IMR-90 (cell line): ENCODE results near the gene COL11A2.

Source experiments
- BHLHE40 ChIP-seq: fragments of 150-350 bp; IDR thresholded peaks from 2 replicates; pipeline ENCODE4 v1.6.1; 2016; ENCODE audit warnings: mild to moderate bottlenecking, low read depth, low read length
- CEBPB ChIP-seq: IDR thresholded peaks from 2 replicates; pipeline ENCODE4 v1.6.1; 2012; ENCODE audit warnings: low read depth, low read length, improper control_type of control experiment
- CTCF ChIP-seq: conservative IDR thresholded peaks from 2 replicates; pipeline ENCODE4 v1.5.1; 2012; ENCODE audit warnings: mild to moderate bottlenecking, low read depth, low read length, improper control_type of control experiment
- FOS ChIP-seq: fragments of 150-350 bp; IDR thresholded peaks from 2 replicates; pipeline ENCODE4 v1.6.1; 2016; ENCODE audit warnings: low read depth, low read length
- MAZ ChIP-seq: IDR thresholded peaks from 2 replicates; pipeline ENCODE4 v1.6.1; 2012; ENCODE audit warnings: low read depth, mild to moderate bottlenecking, low read length, improper control_type of control experiment, moderate library complexity, borderline replicate concordance
- MXI1 ChIP-seq: IDR thresholded peaks from 2 replicates; pipeline ENCODE4 v1.6.1; 2012; ENCODE audit warnings: low read depth, mild to moderate bottlenecking, low read length, moderate library complexity, borderline replicate concordance
- POLR2A ChIP-seq: IDR thresholded peaks from 2 replicates; pipeline ENCODE4 v1.6.1; 2012; ENCODE audit warnings: mild to moderate bottlenecking, low read depth, low read length
- RAD21 ChIP-seq: IDR thresholded peaks from 2 replicates; pipeline ENCODE4 v1.6.1; 2012; ENCODE audit warnings: low read length, improper control_type of control experiment
- RFX5 ChIP-seq: IDR thresholded peaks from 2 replicates; pipeline ENCODE4 v1.8.0; 2012; ENCODE audit warnings: low read depth, mild to moderate bottlenecking, low read length, moderate library complexity
- SMC3 ChIP-seq: fragments of 150-350 bp; IDR thresholded peaks from 2 replicates; pipeline ENCODE4 v1.6.1; 2016; ENCODE audit warnings: low read depth, mild to moderate bottlenecking, antibody characterized with exemption, low read length, moderate library complexity
- USF2 ChIP-seq: fragments of 150-350 bp; IDR thresholded peaks from 2 replicates; pipeline ENCODE4 v1.6.1; 2017; ENCODE audit warnings: mild to moderate bottlenecking, antibody characterized with exemption, low read length, low read depth

- TF ChIP-seq CTCF (no peak), MAZ (no peak), BHLHE40 (no peak), SMC3 (no peak), POLR2A (no peak), MXI1 (no peak), RAD21 (no peak), FOS (no peak), CEBPB (no peak), RFX5 (no peak), USF2 (no peak)
Measured at GRCh38 chr6:33176906-33177305, 15.4 kb downstream of the COL11A2 start.
